NCI-H2196 (cell line): Measurements from ENCODE around the gene ACACA.

Experiments used
- DNase-seq: peaks from one replicate; lab custom pipeline; 2025; ENCODE audit not compliant: unreplicated experiment; lab: John Stamatoyannopoulos, UW

Gene ACACA

DNA sequence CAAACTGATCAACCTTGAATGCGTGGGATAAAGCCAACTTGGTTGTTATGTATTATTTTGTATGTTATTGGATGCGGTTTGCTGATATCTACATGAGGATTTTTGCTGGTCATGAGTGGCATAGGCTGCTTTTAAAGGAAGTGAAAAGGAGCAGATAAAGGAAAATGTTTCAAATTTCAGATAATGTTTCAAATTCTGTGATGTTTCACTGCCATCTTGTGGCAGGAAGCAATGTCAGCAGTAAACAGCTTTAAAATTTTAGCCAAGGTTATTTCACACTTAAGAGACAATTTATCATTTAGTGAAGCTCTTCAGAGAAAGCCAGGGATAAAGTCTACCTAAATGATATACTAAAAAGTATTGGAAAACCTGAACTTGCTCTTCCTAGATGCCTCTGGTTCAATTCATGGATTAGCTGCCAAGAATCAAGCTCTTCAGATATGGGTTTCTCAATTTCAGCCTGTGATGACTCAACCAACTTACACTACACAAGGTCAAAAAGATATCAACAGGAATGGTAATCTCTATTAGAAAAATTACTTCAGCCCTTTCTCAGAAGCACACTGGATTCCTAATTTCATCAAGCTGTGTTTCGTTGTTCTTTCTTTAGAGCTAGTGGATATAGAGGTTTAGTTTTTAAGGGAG is 166.8 kb downstream of the ACACA start:
- no peak for DNase-seq

DNA sequence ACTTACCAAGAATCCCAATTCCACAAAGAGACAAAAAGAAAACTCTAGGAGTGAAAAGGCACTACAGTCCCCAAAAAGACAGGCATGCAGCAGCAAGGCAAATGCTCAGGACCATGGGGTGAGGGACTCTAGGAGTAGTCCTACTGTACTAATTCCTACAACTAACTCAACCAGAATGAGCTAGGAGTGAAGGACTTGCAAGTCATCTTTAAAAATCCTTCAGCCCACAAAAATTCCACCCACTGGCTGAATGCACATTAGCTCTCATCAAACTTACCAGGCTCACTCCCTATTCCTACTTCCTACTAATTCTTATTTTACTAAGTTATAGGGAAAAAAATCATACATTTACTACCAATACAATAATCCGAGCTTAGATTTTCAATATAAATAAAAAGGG is 172.5 kb downstream of the ACACA start:
- DNase-seq = no peak

DNA sequence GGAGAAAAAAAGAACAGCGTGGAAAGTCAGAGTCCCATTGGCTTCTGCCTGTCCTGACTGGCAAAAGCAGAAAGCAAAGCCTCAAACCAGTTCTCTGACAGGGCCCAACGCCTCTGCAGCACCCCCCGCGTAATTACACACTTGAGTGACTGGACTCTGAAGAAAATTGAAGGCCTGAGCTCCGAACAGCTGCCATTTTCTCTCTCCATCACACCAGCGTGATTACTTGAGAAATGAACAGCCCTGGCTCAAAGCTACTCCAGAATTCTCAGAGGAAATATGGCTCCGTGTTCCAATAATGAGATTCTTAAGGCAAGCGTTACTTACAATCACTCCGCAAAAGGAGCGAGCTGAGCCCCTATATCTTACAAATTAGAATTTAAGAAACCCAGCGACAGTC is 173.6 kb downstream of the ACACA start:
- DNase-seq = no peak

DNA sequence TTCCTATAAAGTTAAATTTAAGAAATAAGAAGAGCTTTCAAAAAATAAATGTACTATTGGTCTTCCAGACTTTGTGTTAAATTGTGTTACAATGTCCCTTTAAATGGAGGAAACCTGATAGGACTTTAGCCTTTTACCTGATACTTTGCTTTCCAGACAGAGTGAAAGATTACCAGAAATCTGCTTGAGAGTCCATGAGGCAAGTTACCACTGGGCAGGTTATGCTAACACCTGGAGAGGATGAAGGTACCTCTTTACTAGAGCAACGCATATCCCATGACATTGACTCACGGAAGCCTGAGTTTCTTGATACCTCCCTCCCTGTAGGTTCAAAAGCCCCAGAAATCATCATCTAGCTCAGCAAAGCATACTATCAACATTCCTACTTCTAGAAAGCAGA is 174.7 kb downstream of the ACACA start:
- DNase-seq = no peak

DNA sequence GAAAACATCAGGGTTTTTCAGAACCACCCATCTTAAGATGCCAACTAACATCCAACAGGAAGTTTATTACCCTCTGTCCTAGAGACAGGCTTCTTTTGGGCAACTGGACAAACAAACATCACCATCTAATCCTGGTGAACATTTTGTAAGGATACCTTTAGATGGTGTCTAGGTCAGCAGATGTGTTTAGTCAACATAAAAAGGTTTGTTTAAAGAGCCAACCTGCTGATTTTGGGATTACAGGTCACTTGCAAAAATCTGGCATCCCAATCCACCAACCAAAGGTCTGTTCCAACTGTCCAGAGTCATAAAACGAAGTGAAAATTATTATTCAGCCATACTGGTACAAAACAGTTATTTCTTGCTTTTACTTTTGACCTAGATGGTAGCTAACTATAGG is 176.0 kb downstream of the ACACA start:
- DNase-seq = no peak

DNA sequence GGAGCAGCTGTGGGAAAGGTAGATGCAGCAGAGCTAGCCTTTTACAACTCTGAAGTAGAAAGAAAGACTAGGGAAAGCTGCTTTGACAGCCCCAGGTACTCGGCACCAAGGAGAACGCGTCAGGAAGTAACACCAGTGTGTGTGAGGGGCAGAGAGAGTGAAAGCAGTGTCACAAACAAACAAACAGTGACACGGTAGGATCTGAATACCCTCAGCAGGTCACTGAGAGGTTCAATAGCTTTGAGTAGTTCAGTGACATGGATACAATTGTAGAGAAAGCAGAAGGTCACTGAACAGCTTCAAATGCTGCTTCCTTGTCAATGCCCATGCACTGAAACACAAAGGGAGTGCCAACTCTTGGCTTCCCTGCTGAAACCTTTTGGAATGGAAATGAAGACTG is 181.2 kb downstream of the ACACA start:
- no peak for DNase-seq

DNA sequence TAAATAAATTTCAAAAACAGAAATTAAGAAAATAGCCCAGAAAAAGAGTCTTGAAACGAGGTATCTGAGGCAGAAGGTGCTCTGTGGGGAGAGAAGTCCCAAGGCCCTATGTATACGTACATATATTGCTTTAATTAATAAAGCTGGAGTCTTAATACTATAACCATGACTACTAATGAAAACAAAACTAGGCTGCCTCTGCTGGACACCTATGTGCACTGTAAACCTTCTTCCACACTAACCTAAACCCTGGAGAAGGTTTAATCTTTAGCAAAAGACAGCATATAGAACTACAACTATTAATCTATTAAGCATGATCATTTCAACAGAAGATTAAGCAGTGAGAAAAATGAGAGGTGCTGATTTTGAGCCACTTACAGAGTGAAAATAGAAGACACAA is 184.8 kb downstream of the ACACA start:
- DNase-seq = no peak

DNA sequence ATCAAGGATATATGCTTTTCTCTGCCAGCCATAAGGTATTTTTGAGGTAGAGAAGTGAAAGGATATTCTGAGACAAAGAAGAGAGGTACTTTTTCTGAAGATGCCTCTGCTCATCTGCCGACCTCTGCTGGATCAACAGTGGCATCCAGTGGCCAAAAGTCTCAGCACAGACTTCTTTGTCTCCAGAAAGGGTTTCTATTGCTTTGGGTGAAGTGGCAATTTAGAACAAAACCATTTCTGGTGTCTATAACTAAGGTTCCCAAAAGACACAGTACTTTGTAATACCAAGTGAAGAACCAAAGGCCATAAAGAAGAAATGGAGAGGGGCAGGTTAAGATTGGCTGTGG is 186.1 kb downstream of the ACACA start:
- DNase-seq = peak; percentile 3

DNA sequence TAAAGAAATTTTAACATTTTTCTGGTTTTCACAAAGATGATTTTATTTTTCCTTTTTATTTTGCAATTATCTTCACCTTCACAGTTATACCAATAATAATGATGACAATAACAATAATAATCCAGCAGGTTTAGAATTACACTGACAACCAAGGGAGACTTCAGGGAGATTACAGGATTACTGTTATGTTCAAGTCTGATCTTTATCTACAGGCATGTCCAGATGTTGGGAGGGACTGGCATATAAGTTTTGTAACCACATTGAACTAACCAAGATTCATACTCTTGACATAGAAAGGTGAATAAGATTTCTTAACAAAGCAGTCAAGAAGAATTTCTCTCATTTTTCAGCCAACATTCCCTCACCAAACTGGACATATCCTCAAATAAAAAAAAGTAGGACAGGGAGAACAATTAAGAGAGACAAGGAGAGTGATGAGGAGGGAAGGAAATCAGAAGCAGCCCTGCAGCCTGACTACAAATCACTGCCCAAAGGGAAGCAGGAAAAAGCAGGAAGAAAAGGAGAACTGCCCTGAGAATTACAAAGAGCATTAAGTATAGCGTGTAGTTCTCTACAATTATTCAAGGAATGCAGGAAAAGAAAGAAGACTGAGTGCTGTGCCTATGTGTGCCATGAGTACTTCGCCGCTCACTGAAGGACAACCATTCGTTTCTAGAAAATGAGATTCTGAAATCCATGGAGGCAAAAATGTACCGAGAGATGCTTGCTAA is 186.6 kb downstream of the ACACA start:
- DNase-seq = no peak

DNA sequence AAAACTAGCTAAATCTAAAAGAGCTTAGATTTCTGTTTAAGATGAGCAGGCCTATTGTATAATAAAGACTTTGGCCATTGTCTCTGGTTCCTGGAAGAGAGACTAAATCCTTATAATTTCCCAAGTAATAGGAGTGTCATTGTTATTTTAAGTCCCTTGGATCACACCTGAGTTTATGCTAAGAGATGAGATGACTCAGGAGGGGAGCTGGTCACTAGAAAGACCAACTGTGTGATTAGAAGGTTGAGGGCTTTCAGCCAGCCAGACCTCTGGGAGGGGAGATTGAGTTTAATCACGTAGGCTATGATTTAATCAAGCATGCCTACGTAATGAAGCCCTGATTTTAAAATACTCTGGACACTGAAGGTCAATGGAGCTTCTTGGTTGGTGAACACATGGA is 187.8 kb downstream of the ACACA start:
- no peak for DNase-seq

DNA sequence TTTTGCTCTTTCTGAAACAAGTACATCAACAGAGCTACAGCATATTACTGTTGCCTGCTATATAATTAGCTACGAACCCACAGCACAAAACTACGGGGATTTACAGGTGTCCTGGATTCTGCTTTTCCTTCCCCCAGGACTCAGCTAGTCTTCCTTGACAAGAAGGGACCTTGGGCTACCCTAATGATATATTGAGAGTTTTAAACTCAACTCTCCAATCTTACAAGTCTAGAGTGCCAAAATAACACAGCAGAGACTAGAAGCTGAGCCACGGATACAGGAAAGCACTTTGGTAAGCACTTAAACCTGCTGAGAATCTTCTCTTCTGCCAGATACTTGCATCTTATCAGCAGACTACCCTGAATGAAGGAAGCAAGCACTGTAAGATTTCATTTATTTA is 192.2 kb downstream of the ACACA start:
- DNase-seq = no peak

DNA sequence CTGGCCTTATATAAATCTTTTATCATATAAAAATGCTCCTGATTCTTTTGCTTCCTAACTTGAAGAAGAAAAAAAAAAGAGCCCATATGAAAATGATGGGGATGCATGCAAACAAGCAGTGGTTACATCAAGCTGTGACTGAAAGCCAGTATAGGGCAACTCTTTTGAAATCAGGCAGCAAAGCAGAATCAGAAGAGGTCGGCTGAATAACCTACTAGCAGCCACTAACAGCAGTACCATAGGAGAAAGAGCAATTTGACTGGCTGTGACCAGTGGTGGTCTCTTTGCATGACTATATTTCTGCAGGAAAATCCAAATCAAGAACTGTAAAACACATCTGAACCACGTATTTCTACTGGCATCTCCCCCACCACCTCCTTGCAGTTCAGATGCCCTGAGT is 192.7 kb downstream of the ACACA start:
- no peak for DNase-seq

DNA sequence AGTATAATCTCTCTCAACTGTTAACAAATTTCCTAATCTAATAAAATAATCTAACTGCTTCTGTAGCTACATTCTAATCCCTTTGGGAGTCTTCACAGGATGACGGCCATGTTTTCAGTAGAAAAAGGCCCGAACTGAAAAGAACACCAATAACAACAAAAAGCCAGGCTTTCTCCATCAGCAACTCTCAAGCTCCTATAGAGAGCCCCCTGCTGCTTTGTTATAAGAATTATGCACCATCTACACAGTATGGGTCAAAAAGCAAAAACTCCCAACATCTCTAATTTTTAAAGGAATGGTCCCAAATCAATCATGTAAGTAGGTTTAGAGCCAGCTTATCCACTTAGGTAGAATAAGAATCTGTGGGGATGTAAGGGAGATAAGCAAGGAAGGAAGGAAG is 194.5 kb downstream of the ACACA start:
- no peak for DNase-seq

DNA sequence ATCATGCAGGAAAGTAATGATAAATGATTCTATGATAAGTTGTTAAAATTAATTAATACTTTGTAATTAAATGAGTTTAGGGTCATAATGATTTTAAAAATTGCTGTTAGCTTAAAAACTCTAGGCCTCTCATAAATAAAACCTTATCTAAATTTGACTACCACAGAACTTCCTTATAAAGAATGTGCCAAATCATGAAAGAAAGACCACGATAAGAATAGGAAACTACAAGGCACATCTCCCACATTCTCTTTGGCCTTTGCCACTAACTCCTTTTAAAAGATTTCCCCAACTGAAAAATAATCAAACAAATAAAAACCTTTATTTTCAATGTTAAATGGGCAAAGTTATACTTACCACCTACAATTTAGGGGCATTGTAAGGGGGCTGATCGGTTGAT is 195.5 kb downstream of the ACACA start:
- no peak for DNase-seq

DNA sequence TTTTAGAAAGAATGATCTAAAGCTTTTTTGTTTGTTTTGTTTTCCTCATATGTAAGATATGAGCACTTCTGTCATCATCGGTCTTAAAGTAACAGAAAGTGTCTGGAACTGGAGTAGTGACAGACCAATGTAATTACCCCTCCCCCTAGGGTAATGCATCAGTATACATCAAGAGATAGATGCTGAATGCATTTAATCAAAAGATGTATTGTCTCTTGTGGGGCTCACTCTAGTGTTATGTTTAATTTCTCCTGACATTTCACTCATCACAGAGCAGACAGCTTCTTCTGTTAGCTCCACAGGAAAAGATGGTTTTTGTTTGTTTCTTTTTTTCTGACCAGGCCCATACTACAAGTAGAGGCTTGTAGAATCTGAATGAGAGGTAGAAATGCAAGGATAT is 199.5 kb downstream of the ACACA start:
- no peak for DNase-seq

DNA sequence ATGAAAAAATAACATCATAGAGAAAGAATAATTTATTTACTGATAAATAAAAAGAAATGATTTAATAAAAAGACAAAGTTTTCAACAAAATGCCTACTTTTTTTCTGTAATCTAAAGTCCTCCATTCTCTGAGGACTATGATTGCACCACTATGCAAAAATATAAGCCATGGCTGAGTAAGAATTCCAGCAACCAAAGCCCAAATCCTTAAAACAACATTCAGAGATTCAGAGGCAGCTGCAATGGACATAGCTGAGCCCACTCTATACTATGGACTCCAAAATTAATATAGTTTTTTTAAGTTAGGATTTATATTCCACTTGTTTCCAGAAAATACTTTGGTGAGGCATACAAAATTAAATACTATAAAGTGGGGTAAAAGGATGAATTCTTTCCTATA is 200.3 kb downstream of the ACACA start:
- no peak for DNase-seq

DNA sequence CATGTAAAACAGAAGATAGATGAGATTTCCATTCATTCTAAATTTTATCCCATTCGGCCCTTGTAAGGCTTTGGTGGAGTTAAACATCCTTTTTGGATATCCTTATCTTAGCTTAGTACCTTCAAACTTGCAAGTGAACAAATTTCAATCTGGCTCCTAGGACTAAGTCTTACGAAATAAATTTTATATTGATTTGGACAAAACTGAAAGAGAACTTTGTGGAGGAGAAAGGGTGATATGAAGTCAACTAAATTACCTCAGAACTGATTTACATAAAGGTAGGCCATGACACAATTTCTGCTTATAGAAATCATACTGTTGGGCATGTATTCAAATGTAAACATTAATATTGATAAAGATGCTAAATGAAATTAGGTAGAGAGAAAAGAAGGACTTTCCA is 206.1 kb downstream of the ACACA start:
- DNase-seq = no peak

DNA sequence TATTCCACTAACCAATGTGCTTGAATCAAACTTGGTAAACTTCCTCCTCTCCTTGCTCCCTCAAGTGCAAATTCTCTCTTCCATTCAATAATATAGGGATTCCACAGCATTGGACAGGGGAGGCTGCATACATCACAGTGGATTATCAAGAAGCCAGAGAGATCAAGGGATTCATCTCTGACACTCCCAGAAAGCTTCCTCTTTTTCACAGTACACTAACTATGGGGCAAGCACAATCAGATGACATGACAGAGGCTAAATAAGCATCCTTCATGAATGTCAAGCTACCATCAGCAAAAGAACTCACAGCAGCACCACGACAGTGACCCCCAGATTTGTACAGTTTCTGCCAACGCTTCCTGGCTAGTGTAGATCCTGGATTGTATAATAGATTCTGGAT is 209.3 kb downstream of the ACACA start:
- DNase-seq = no peak

DNA sequence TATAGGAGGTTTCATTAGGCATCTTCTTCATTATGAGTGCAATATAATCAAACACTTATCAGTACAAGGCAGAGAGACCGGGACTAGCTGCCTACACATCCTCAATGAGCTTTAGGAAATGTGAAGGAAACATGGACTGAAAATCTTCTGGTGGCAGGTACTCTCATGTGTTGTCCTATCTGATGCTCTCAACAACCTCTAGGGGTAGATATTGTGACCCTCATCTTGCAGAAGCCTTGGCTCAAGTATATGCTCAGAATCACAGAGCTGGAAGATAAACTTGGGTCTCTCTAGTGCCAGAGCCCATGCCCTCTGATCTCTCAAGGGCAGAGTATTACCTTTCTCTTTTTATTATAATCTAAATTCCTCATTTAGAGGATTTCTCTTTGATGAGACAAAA is 212.4 kb downstream of the ACACA start:
- no peak for DNase-seq

DNA sequence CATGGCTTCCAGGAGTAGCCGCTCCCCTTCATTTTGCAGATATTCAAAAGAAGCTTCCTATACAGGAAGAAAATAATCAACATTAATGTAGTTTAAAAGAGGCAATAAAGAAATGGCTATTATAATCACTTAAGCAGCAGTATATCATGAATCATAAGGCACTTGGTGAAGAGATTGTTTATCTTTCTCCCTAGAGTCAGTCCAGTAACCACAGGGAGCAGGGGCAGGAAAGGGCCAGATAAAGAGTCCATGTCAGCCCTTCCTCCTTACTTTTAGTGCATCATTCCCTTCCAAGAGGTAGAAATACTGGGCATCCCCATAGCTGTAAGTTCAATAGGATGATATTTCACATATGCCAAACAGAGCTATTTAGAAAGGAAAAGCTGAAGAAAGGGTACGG is 215.4 kb downstream of the ACACA start:
- no peak for DNase-seq

DNA sequence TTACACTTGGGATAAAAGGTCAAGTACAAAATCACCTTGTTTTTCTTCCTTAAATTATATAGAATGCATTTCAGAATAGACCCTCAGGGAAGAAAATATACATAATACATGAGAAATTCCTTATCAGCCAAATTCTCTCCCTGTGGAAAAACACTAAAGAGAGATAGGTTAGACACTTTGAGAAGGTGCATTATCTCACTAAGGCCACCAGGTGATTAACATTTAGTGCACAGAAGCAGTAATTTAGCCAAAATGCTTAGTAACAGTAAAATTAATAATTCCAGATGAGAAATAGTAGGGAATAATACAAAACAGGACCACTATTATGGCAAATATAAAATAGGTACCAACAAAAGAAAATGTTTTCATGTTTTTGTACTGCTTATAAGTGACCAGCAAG is 216.1 kb downstream of the ACACA start:
- DNase-seq = no peak

DNA sequence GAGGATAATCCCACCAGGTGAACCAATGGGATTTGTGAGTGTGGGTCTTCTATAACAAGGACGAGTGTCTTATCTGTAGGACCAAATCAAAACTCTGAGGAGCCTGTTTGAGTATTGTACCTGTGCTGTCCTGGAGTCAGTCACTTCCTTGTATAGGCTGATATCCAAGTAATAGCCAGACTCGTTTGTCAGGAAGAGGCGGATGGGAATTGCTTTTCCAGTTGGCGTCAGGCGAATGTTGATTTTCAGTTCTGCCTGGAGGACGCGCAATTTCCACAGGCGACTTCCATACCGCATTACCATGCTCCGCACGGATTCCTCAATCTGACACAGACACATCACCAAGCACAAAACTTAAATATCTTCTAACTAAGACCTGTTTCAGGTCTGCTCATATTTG is 218.5 kb downstream of the ACACA start:
- no peak for DNase-seq

DNA sequence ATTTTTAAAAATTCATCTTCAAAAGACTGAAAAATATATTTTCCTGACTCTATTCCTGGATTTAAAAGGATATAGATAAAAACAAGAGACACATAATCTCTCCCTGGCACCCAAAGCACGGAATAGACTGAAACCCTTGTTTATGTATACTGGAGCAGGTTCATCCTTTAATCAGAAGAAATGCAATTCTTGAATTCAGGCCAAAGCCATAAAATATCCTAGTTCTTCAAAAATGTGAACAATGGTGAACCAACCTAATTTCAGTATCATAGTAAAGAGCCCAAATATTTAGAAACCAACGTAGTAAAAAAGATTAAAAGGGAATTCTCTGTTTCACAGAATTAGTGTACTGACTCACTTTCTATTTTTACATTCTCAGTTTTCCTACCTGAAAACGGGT is 219.4 kb downstream of the ACACA start:
- no peak for DNase-seq
